NK-92 treated with Interleukin-12 subunit alpha and Interleukin-12 subunit beta, amount 100 ng/mL, for 24 hours (cell line): ENCODE measurements around the gene PARP6.

Source experiments
- DNase-seq: peaks from one replicate; lab custom pipeline; 2025; lab: John Stamatoyannopoulos, UW

The PARP6 gene

DNA sequence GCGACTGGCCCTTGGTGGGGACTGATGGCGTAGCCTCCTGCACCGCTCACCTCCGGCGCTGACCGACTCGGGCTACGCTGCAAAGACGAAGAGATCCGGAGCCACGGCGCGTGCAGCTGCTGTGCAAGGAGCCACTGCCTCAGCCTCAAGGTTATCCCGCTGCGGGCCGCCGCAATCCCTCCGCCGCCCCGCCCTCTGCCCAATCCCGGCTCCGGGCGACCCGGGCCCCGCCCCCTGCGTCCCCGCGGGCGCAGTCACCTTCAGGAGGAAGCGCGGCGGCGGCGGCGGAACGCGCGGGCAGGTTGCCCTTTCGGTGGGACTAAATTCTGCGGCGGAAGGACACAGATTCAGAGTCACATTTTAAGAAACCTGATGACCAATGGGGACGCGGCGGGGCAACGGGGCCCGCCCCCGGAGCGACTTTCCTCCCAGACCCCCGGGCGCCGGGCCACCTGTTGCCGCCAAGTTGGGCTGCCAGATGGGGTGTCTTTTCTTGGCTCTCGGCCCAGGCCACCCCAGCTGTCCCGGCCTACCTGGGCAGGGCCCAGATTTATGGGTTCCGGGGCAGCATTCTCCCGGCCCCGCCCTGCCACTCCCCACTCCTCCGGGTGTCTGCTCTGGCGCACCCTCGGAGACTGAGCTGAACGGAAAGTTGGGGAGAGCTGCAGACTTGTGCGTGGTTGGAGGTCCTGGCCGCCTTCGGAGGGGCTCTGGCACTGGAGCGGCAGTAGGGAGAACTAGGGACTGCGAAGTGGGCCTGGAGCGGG is 41.1 kb downstream of the PARP6 start, which contains the start of gene PKM:
PKM (minus strand) TSS at position 125 of the 767 bp plus-strand sequence. CDS start 12,093 bp downstream, outside the sequence.
- DNase-seq, result peak; percentile 99

DNA sequence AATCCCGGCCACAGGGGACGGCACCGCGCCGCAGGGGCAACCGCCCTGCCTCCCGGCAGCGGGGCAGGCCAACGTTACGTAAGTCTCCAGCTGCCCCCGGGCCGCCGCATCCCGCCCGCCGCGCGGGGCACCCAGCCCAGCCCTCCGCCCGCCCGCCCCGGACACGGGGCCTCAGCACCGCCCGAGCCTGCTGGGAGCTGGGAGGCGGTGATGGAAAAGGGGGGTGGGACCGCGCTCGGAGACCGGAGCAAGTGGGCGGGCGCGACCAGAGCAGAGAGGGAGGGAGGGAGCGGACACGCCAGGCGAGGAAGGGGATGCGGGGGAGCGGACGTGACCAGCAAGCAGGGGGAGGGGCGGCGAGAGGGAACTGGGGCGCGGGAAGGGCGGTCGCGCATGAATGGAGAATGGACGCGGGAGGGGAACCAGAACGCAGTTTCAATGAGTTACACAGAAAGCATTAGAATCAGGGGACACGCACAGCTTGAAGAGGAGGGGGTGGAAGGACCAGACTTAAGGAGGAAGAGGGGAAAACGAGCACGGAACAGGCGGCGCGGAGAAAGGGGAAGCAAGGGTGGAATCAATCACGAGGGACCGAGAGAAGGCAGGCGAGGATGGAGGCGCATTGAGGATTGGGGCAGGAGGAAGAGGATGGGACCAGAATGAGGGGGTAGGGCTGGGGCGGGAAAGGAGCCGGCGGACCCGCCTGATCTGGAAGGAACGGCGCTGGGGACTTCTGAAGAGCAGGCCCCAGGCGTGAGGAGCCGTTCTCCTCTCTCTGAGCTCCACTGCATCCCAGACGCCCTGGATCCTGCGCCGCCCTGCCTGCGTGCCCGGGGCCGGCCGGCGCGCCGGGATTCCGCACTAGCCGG is 41.9 kb downstream of the PARP6 start:
- DNase-seq, result peak; percentile 88

DNA sequence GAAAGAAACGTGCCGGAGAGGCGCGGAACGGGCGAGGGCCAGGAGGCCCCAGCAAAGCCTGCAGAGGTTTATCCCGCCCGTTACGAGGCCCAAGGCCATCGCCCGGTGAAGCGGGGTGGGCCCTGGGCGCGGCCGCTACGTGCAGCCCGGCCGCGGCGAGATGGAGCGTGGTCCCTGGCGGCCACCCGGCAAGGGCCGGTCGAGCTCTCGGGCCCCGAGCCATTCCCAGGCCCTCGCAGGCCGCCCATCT is 42.5 kb downstream of the PARP6 start:
- no peak for DNase-seq

DNA sequence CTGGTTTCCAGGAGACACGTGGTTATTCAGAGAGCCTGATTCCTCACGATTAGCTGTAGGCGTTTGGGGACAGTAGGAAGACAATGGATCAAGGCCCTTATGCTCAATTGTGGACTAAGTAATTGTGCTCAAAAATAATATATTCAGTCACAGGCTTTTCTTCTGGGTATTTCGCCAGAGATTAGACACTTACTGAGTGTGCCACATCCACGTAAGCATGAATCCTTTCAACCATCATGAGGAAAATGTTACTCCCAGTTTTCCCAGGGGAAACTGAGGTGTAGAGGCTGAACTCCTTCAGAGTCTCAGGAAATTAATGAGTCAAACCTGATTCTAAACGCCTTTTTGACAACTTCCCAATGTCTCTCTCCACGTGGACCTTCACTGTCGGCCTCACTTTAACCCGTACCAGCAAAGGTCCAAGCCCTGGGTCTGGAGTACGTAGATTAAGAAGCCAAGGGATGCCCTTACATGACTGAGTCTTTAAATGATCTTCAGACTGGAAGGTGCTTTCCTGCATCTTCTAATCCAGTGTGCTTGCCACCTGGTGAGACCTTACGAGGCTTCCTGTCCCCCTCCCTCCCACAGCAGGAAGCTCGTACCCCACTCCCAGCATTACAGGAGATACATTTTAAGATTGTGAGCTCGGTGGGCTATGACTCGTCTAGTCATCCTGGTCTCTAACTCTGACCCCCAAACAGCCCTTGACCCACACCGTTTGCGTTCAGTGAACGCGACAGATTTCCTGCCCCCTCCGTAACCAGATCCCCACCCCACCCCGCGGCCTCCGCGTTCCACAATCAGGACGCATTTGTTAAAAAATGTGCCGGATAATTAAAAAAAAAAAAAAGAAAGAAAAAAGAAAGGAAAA is 43.0 kb downstream of the PARP6 start:
- DNase-seq, result peak; percentile 42

DNA sequence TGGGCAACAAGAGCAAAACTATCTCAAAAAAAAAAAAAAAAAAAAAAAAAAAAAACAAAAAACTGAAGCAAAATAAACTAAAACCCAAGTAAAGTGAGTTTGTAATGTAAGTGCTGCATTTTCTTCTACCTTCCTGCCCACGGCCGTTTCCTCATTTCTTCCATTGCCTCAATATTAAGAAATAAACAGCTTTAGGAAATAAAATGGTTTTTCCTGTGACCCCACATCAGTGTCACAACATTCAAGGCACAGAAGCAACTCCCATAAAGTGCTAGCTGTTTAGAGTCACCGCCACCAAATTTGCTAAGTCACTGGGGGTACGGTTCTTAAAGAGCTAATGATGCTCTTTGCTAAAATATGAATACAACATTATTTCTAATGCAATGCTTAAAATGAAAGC is 44.6 kb downstream of the PARP6 start:
- DNase-seq, result no peak

DNA sequence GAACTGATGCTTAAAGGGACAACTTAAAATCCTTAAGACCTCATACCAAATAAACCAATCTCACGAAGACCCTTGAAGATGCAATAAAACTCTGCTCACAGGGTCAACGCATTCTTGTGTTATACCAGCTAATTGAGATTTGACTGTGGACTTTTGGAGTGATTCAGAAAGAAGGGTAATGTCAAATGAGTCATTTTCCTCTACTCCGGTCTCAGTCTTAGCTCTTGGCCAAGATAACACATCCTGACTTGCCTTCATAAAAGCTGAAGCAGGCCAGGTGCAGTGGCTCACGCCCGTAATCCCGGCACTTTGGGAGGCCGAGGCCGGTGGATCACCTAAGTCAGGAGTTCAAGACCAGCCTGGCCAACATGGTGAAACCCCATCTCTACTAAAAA is 45.2 kb downstream of the PARP6 start:
- peak; percentile 34 for DNase-seq

DNA sequence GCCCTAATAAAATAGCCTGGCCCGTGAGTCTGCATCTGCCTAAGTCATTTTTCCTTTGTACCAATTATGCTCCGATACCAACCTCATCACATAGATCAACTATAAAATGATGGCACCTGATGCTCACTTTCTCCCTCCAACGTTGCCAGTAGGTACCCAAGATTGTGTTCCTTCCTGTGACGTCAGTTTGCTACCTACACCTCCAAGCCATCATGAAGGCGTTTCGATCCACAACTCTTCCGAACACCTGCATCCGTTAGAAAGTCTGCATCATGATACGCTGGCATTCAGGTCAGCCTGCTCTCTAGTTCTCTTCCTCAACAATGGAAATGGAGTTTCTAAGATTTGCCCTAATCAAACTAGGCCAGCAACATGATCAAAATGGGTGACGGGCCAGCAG is 49.1 kb downstream of the PARP6 start:
- DNase-seq, result no peak

DNA sequence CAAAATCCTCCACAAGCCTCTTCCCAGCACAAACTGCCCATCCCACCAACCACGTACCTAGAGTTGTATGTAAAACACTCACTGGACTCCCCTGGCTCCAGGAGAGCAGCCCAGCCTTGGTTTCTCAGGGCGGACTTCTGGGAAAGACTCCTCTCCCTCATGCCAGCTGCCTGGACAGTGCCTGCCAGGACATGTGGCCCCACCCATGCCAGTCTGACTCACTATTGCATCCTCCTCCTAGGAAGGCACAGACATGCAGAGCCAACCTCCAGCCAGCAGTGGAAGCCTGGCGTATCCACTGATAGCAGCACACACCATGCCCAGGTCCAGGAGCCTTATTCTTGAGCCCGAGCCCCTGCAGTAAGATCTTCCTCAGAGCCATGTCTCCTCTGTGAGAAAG is 50.0 kb downstream of the PARP6 start:
- DNase-seq, result no peak

DNA sequence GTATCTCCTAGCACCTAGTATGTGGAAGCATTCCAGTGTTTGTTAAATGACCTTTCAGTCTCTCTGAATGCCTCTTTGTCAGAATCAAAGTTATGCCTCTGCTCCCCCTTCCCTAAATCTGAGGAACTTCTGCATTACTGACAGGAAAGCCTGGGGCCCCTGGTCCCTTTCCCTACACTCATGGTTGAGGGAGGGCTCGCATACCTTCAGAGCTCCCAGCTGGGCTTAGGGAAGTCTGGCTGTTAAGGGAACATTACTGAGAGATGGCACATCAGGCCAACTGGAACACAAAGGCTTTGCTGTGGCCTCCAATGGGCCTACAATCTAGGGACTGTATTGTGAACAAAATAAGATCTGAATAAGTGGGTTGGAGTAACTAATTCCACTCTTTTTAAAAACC is 51.7 kb downstream of the PARP6 start:
- no peak for DNase-seq

DNA sequence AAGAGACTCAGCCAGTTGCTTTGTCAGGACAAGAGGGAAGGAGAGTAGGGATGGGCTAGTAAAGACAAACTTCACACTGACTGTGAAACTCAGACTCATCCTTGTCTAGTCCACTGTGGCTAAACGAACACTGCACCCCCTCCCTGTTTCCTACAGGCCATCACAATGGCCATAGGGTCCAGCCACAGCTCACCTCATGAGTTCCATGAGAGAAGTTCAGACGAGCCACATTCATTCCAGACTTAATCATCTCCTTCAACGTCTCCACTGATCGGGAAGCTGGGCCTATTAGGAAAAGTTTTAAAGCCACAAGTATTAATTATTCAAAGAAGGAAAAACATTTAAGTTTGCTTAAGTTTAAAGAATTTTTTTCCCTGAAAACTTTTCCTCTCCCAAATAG is 55.1 kb downstream of the PARP6 start:
- no peak for DNase-seq

DNA sequence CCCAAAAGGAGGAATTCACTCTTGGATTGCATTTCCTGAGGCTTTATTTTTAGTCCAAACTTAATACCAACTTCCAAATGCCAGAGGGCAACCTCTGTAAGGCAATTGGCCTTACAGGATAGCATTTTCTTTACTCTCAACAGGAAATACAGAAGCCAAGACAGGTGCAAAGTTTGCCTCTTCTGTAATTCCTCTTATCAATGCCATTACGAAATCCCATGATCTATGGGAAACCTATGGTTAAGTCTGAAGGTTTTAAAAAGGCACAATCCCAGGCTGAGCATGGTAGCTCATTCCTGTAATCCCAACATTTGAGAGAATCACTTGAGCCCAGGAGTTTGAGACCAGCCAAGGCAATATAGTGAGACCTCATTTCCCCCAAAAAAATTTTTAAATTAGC is 56.3 kb downstream of the PARP6 start:
- DNase-seq, result no peak

DNA sequence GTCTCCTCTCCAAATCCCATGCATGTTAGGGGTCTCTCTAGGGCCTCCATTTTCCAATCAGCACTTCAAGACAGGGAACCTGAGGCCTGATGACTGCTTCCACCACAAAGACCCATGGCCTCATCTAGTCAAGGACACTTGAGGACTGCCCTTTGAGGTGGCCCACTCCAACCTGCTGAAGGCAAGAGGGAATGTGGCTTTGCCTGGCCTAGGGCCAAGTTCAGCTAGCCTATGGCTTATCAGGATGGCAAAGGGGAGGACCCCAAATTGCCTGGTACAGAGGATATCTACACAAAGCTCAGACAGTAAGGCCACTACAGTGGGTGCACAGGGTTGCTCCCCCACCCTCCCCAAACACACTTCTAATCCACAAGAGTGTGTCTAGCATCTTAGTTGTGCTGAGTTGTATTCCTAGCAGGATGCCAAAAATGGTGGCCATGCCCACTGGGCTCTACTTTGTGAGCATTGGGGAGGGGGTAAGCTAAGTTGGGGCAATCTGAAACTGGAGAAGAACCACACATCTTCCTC is 64.7 kb downstream of the PARP6 start:
- no peak for DNase-seq

DNA sequence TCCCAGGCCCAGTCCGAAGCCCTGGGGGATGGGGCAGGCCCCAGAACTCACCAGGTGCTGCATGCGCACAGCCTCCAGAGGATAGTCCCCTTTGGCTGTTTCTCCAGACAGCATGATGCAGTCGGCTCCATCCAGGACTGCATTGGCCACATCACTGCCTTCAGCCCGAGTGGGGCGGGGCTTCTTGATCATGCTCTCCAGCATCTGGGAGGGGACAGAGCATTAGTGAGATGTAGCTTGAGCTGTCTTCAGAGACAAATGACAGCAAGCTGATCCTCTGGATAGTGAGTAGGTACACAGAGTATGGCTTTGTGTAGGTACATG is 65.7 kb downstream of the PARP6 start:
- no peak for DNase-seq

DNA sequence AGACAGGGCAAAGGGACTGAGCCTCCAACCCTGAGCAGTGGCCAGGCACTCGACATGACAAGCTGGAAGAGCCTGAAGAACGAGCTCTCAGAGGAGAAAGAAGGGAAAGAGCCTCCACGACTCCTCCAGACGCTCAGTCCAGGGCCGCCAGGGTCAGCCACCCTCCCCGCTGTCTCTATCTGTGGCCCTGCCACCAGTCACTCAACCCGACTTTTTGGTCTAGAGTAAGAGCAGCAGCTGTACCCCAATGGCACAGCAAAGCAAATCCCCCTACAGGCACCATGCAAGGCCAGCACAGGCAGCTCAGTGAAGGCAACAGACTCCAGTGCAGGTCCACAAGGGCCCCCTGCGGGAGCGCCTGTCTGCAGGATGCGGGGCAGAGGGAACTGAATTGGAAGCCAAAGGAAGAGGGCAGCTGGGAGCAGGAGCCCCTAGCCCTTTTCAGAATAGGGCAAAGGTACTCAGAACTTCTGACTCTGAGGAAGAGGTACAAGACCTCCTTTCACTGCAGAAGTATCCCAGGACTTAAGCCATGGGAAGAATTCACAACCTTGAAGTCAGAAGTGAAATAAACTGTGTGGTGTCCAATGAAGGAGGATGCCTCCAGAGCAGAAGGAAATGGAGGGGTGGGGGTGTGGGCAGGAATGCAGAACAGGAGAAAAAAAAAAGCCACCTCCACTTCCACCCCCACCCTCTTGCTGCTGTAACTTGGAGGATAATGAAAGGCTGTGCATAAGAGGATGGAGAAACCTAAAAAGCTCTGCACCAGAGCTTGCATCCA is 66.3 kb downstream of the PARP6 start:
- no peak for DNase-seq

DNA sequence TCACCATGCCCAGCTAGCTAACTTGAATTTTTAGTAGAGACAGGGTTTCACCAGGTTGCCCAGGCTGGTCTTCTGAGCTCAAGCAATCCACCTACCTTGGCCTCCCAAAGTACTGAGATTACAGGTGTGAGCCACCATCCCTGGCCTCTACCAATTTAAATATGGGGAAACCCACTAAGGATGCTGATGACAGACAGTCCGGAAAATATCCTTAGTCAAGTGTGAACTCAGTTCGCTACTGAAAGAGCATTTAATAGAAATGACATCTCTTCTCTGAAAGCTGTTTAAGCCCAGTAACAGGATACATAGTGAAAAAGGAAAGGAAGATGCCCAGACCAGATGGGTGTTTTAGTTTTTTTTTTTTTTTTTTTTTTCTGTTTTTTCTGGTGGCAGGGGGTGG is 67.1 kb downstream of the PARP6 start:
- no peak for DNase-seq

DNA sequence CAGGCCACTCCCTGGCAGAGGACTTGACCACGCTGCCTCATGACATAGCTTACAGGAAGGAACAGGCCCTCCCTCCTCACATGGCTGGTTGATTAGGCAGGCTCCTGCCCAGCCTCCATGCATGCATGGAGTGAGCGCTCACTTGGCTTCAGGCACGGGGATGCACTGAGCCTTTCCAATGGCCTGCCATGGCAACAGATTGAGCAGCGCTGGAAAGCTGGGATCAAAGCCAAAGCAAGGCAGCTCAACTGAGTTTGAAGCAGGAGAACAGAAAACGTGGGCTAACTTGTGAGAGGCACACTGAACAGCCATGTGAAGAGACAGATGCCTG is 68.9 kb downstream of the PARP6 start:
- DNase-seq, result no peak

DNA sequence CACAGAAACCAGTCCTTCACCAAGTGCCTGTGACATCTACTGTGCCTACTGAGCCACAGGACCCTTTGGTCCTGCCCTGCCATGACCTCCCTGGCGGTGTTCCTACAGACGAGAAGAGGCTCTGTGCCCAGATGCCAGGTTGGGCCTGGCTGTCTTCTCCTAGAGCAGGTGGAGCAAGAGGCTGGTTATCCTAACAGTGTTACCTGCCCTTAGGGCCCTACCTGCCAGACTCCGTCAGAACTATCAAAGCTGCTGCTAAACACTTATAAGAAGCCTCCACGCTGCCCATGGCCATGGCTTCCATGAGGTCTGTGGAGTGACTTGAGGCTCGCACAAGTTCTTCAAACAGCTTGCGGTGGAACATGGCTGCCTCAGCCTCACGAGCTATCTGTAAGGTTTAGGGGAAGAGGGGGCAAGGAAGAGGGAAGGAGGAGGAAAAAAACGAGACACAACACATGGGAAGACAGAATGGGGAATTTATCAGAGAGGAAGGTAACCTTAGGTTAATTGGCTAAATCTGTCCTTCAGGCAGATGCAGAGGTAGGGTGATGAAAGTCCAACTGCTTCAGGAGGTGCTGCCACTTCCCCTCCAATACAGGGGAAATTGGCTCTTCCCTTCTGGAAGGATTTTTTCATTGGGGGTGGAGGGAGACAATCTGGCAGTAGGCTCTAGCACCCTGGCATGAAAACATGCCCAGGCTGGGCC is 69.4 kb downstream of the PARP6 start:
- DNase-seq, result no peak

DNA sequence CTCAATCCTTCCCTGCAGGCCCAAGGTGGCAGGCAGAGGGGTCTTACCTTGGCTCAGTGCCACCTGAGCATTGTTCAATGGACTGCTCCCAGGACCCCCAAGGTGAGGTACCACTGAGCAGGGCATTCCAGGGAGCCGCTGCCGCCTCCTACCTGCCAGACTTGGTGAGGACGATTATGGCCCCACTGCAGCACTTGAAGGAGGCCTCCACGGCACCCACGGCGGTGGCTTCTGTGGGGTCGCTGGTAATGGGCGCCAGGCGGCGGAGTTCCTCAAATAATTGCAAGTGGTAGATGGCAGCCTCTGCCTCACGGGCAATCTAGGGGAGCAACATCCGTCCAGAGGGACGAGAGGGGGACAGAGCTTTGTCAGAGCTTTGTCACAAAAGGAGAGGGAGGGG is 70.1 kb downstream of the PARP6 start:
- DNase-seq, result no peak

DNA sequence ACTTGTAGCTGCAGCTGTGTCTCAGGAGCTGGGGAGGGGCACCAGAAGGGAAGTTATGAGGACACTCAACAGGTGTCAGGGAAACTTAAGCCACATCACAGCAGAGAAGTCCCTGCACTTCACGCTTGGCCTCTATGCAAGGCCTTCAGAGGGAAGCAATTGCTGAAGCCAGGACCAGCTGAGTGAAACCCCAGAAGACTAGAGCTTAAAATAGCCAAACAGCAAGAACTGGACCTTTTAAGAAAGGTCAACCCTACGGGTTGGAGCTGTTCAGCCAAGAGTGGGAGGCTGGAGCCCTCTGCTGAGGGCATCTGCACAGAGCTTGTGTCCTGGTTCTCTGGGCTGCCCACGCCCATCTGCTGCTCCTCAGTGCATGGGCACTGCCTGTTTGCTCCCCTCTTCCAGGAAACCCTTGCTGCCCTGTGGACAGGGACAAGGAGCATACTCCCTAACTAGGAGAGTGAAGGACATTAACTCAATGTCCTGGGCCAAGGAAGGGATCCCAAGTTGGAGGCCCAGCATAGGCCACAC is 70.9 kb downstream of the PARP6 start:
- DNase-seq, result no peak

DNA sequence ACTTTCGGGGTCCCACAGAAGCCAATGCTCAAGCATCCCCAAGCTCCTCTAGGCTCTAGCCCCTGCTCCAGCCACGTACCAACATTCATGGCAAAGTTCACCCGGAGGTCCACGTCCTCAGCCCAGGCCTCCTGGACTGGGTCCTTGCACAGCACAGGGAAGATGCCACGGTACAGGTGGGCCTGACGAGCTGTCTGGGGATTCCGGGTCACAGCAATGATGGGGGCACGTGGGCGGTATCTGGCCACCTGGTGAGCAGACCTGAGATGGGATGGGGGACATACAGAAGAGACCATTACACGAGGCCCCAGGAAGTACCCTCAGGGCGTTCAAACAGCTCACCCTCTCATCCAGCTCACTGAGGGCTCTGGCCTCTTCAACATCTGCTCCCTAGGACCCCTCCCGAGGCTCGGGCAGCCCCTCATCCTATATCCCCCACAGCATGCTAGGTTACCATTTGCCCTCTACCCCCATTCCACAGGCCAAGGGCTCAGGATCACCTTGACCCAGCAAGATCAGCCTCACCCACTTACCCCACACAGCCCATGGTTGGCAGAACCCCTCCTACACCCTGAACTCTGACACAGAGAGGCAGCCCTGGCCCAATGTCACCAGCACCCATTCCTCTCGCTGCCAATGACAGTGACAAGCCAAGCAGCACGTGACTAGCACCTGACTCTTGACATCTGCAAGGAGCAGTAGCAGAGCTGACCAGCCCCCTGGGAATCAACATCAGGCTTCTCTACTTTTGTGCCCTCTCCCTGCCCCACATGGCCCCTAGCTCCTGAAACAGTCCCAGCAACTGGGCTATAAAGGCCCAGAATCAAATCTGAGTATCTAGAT is 71.7 kb downstream of the PARP6 start:
- no peak for DNase-seq
